Epithelial cell of prostate (primary cell): Measurements from ENCODE around the gene KIAA1328.
"Not testable (repeated sequence)": the region's sequence is repeated elsewhere in the genome, so short reads cannot be mapped to it uniquely, and the experiment has no call there.

Experiments
- DNase-seq: peaks from one replicate; pipeline ENCODE4 v3.0.0-alpha.2; 2011; ENCODE audit warnings: low read depth, low spot score
- H3K27ac ChIP-seq: fragments of 450-650 bp; 2 replicates; pipeline ENCODE4 v1.5.1; 2017; ENCODE audit warnings: mild to moderate bottlenecking

Gene KIAA1328

DNA sequence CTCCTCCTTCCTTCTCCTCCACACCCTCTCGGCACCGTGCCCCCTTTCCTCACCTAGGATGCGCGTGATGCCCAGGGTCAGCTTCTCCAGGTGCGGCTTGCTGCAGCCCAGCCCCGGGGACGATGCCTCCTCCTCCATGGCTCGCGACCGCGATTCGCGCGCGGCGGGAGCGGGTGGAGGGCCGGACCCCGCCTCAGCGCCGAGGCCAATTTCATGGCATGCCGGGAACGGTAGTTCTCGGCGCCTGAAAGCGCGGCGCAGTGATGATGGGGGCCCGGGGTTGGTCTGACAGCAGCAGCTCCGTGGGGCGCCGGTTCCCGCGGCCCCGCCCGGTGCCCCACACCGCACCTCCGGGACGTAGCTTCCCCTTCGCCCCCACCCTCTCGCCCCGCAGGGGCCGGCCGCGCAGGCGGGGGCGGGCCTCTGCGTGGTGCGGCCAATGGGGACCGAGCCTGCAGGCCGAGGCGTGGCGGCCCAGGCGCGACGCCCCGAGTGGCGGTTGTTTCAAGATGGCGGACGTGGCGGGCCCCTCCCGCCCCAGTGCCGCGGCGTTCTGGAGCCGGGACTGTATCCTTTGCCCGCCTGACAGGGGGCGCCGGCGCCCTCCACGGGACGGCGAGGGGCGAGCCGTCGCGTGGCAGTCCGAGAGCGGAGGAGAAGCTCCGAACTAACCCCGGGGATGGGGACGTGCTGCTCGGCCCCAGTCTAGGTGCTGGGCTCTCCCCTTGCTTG, at the start of gene KIAA1328, which contains the start of gene TPGS2:
Gene KIAA1328, plus strand, starts transcription at position 498 of the 732 bp plus-strand sequence. Its CDS starts 12 bp downstream, at position 510.
Gene TPGS2, minus strand, starts transcription at position 373 of the 732 bp plus-strand sequence. Its CDS starts 235 bp downstream, at position 138.
- peak; percentile 29 for DNase-seq
- peak within 1 kb of the TSS; percentile 75 for H3K27ac ChIP-seq

DNA sequence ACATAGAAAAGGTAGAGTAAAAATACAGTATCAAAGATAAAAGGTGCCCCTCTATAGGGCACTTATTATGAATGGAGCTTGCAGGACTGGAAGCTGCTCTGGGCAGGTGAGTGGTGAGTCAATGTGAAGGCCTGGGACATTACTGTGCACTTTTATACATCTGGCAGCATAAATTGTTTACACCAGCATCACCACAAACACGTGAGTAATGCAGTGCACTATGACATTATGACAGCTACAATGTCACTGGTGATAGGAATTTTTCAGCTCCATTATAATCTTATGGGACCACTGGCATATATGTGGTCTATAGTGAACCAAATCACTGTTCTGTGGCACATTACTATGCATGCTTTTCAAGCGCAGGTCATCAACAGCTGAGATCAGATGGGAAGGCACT, 48.2 kb upstream of the KIAA1328 start:
- DNase-seq: no peak
- no peak overlapping the region for H3K27ac ChIP-seq

GRCh38 chr18:36782710-36783109, 46.2 kb upstream of the KIAA1328 start:
- H3K27ac ChIP-seq: no peak overlapping the region
- DNase-seq: no peak

- H3K27ac ChIP-seq: no peak overlapping the region
- no peak for DNase-seq
Observed at GRCh38 chr18:36783792-36784191, 45.1 kb upstream of the KIAA1328 start.

GRCh38 chr18:36786686-36787085, 42.2 kb upstream of the KIAA1328 start:
- no peak overlapping the region for H3K27ac ChIP-seq
- no peak for DNase-seq

GRCh38 chr18:36792634-36793283, 36.2 kb upstream of the KIAA1328 start:
- no peak for DNase-seq
- no peak overlapping the region for H3K27ac ChIP-seq

DNA sequence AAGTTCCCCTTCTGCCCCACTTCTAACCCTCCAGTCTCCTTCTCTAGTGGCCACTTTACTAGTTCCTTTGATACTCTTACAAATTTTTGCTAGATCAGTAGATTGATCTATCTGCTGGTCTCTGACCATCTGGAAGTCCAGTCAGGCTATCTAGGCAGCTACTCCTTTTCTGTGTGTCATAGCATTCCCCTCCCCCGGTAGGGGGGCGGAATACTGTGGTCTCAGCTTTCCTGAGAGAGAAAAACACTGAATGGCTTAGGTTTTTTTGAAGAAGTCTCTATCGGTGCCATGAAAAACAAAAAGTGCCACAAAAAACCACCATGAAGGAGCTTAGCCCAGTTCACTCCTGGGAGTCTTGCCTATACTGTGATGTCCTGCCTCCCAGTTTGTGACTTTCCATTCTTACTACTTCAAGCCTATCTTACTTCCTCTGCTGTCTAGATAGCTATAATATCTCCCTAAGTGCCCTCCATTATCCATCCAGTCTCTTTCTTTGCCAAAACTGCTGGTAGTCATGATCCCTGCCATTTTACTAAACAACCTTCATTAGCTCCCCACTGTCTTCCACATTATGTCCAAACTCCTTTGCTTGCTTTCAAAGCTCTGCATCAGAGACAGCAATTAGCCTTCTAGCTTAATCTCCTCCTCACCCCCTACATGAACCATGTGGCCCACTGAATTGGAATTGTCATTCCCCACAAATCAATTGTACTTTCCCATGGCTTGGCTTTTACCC, 30.0 kb upstream of the KIAA1328 start:
- no peak for DNase-seq
- H3K27ac ChIP-seq: no peak overlapping the region

- H3K27ac ChIP-seq: no peak overlapping the region
- no peak for DNase-seq
Observed at GRCh38 chr18:36805105-36805504, 23.8 kb upstream of the KIAA1328 start.

- no peak overlapping the region for H3K27ac ChIP-seq
- no peak for DNase-seq
Observed at GRCh38 chr18:36808681-36809080, 20.2 kb upstream of the KIAA1328 start.

- no peak overlapping the region for H3K27ac ChIP-seq
- DNase-seq: no peak
Observed at GRCh38 chr18:36809590-36810381, 19.1 kb upstream of the KIAA1328 start.

DNA sequence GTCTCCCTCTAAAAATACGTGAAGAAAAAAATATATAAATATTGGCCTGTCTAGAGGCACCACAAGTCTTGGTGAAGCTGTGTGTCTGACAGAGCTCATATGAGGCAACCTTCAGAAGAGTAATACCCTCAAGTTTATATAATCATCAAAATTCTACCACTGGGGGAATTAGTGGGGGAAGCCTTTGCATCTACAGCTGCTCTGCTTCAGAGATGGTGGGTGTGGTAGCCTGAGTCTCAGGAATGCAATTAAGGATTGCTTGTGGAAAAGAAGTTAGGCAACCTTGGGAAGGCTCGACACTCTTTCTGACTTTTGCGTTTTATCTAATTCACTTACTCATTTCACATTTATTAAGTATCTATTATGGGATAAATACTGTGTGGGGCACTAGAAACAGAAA, 17.5 kb upstream of the KIAA1328 start:
- no peak for DNase-seq
- H3K27ac ChIP-seq: no peak overlapping the region

- DNase-seq: no peak
- no peak overlapping the region for H3K27ac ChIP-seq
Observed at GRCh38 chr18:36811955-36812354, 17.0 kb upstream of the KIAA1328 start.

- no peak for DNase-seq
Observed at GRCh38 chr18:36812678-36813077, 16.2 kb upstream of the KIAA1328 start.

DNA sequence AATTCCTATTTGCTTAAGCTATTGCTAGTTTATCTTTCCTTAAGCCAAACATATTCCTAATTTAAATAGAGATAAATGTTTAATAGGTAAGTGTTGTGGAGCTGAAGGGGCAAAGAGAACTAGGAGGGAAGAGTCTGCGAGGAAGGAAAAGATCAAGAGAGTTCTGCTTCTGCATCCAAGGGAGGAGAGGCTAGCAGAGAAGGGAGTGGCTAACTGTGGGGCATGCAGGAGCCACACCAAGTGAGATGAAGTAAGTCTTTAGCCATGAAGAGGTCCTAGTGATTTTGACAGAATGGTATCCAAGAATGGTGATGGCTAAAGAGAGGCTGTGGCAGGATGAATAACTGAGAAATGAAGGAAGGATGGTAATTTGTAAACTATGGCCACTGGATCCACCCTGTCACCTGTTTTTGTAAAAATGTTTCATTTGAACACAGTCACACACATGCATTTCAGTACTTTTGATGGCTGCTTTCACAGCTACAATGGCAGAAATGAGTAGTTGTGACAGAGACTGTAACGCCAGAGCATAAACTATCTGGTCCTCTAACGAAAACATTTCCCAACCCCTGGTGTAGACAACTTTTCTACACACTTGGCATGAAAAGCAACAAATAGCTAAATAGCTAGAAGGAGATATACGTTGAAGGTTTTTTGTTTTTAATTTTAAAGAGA, 15.7 kb upstream of the KIAA1328 start:
- H3K27ac ChIP-seq: no peak overlapping the region
- DNase-seq: no peak

More at GRCh38 chr18:36812678-36813077, 16.2 kb upstream of the KIAA1328 start:
- no peak overlapping the region for H3K27ac ChIP-seq

DNA sequence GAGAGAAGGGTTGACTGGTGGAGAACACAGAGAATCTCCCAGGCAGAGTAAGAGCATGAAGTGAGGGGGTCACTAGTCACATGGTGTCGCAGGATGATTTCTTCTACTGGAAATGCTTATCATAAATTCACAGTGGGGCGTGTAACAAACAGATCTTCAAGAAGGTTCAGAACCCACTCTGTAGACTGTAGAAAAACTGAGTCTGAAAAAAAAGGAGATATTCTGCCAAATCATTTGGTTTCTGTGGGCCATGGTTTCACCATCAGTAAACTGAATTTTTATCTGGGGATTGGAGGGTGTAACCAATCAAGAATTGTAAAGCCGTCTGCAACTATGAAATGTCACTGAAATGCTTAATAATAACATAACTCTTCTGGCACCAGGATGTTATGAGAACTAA, 15.1 kb upstream of the KIAA1328 start:
- no peak for DNase-seq
- no peak overlapping the region for H3K27ac ChIP-seq

- DNase-seq: no peak
- no peak overlapping the region for H3K27ac ChIP-seq
Observed at GRCh38 chr18:36814994-36815393, 13.9 kb upstream of the KIAA1328 start.

DNA sequence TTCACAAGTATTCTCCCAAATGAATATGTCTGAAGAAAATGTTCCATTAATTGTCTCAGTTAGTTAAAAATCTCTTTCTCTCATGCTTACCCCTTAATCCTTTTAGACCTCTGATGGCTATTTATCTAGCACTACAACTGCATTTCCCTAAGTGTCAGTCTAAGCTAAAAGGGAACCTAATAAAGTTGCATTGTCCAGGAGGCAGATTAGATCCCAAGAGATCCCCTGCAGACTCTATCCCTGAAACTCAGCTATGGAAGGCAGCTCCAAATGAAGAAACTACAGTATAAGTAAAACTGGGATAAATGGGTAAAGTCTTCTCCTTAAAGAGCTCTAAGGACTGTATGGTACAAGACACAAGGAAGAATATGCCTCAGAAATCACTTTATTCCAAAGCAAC, 12.8 kb upstream of the KIAA1328 start:
- not testable (repeated sequence) for DNase-seq, H3K27ac ChIP-seq

DNA sequence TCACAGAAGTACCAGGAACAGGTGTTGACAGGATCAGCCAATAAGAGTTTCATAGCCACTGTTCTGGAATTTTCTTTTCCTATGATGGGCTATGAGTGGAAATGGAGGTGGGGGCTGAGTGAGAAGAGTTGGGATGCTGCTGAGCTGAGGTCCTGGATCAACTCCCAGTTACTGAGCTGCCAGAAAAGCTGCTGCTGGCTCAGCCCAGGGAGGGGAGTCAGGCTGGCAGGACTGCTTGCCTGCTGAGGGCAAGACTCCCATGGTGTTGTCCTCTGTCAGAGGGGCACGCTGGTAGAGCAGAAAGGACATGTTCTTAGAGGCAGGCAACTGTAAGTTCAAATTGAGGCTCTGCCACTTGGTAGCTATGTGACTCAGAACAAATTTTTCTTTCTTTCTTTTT, 11.9 kb upstream of the KIAA1328 start:
- DNase-seq: no peak
- H3K27ac ChIP-seq: no peak overlapping the region

GRCh38 chr18:36818652-36819051, 10.3 kb upstream of the KIAA1328 start:
- no peak overlapping the region for H3K27ac ChIP-seq

GRCh38 chr18:36819621-36820020, 9.3 kb upstream of the KIAA1328 start:
- H3K27ac ChIP-seq: no peak overlapping the region
- DNase-seq: no peak

More at GRCh38 chr18:36818652-36819051, 10.3 kb upstream of the KIAA1328 start:
- no peak for DNase-seq
